Activated B cell treated with CpG ODN at 0.5 μM for 24 hours (primary cell): ENCODE data around the gene GPAT3. TPM values are rescaled to one million over a fixed set of nuclear protein-coding genes. Genes with fewer than 3 reads are reported as not detected.

Experiments used
- ATAC-seq: fragments of 200-7000 bp; cut with Tn5 transposase; one replicate; pipeline ENCODE4 v1.10.0; 2021; ENCODE audit warnings: low read depth, mild to moderate bottlenecking, moderate library complexity
- CTCF ChIA-PET: fragments of 350-600 bp; sonication (Branson Sonifier 250); formaldehyde crosslinking; loops from one replicate; lab custom pipeline; 2021; ENCODE audit warnings: antibody characterized with exemption; lab: Charles Lee
- POLR2A ChIA-PET: fragments of 350-600 bp; sonication (Branson Sonifier 250); formaldehyde crosslinking; loops from one replicate; lab custom pipeline; 2021; ENCODE audit warnings: antibody characterized with exemption; lab: Charles Lee
- DNase-seq: peaks from one replicate; pipeline ENCODE4 v3.0.0; 2022
- H3K27ac Mint-ChIP-seq: one replicate; pipeline ENCODE4 v1.8.0; 2020; ENCODE audit warnings: mixed read lengths
- H3K27me3 Mint-ChIP-seq: one replicate; pipeline ENCODE4 v1.8.0; 2021; ENCODE audit warnings: mixed read lengths
- H3K36me3 Mint-ChIP-seq: one replicate; pipeline ENCODE4 v1.8.0; 2021; ENCODE audit warnings: low read depth, mixed read lengths
- H3K4me1 Mint-ChIP-seq: one replicate; pipeline ENCODE4 v1.8.0; 2021; ENCODE audit warnings: mixed read lengths
- H3K4me3 Mint-ChIP-seq: one replicate; pipeline ENCODE4 v1.8.0; 2020; ENCODE audit warnings: mild to moderate bottlenecking, mixed read lengths
- H3K9me3 Mint-ChIP-seq: one replicate; pipeline ENCODE4 v1.8.0; 2020; ENCODE audit warnings: mixed read lengths
- intact Hi-C: fragments of 100-400 bp; cut with micrococcal nuclease; formaldehyde crosslinking; loops from one replicate; pipeline ENCODE4 v1.15.1; 2024
- total RNA-seq: library from RNA; stranded (reverse); gene quantifications from 2 replicates; pipeline ENCODE4 v1.2.3, GENCODE V29; 2022
- TF ChIP-seq, protein P1 (sequence below): fragments of 200-600 bp; IDR thresholded peaks from one replicate; pipeline ENCODE4 v1.8.0; 2022; ENCODE audit warnings: antibody characterized with exemption, mild to moderate bottlenecking

Gene GPAT3
- total RNA-seq, 1 donor from 2014 or later, result 0.91 TPM

DNA sequence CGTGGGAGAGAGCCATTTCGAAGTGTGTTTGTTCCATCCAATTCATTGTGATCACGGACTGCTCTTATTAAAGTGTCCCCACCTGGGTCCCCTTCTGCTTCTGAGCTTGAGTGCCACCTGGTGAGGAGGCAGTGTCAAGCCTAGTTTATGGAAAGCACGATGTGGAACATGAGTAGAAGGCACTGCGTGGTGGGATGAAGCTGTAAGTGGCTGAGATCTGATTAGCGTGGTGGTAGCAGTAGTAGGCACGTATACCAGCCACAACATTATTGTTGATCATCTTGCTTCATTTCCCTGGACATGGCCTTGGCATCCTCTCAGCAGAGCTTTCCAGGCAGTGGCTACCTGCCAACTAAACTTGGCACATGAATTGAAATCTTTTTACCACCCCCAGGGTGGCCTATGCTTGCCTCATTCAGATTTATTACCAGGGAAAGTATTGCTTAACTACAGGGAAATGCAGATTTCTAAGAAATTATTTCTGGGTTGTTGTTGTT, 46.4 kb downstream of the GPAT3 start:
- Mint-ChIP-seq H3K27ac (peak overlapping the region; percentile 83), H3K4me1 (peaks cover 21% of the 10 kb centered on the region), H3K36me3 (no peaks in the 10 kb centered on the region), H3K4me3 (peak overlapping the region; percentile 75), H3K27me3 (no peaks in the 10 kb centered on the region), H3K9me3 (no peaks in the 10 kb centered on the region)
- intact Hi-C loops, result loop anchor here (1.0 kb wide), 8 partner anchors 12 to 298 kb away; partner anchors contain the start of genes ABRAXAS1, COQ2, GPAT3 and HELQ
- POLR2A ChIA-PET, result interaction anchor here (0.6 to 2.3 kb wide), 15 partner anchors 9 to 1153 kb away, joined by 3 to 22 read pairs (median 3); partner anchors contain the start of genes COPS4, COQ2, GPAT3 and HELQ
- DNase-seq (peak; percentile 26), ATAC-seq (peak; percentile 65)
- TF ChIP-seq, protein P1, sequence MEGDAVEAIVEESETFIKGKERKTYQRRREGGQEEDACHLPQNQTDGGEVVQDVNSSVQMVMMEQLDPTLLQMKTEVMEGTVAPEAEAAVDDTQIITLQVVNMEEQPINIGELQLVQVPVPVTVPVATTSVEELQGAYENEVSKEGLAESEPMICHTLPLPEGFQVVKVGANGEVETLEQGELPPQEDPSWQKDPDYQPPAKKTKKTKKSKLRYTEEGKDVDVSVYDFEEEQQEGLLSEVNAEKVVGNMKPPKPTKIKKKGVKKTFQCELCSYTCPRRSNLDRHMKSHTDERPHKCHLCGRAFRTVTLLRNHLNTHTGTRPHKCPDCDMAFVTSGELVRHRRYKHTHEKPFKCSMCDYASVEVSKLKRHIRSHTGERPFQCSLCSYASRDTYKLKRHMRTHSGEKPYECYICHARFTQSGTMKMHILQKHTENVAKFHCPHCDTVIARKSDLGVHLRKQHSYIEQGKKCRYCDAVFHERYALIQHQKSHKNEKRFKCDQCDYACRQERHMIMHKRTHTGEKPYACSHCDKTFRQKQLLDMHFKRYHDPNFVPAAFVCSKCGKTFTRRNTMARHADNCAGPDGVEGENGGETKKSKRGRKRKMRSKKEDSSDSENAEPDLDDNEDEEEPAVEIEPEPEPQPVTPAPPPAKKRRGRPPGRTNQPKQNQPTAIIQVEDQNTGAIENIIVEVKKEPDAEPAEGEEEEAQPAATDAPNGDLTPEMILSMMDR, result no peak
- CTCF ChIA-PET, result interaction anchor here (0.6 to 2.0 kb wide), 16 partner anchors 11 to 1151 kb away, joined by 3 to 9 read pairs (median 3); partner anchors contain the start of gene GPAT3

DNA sequence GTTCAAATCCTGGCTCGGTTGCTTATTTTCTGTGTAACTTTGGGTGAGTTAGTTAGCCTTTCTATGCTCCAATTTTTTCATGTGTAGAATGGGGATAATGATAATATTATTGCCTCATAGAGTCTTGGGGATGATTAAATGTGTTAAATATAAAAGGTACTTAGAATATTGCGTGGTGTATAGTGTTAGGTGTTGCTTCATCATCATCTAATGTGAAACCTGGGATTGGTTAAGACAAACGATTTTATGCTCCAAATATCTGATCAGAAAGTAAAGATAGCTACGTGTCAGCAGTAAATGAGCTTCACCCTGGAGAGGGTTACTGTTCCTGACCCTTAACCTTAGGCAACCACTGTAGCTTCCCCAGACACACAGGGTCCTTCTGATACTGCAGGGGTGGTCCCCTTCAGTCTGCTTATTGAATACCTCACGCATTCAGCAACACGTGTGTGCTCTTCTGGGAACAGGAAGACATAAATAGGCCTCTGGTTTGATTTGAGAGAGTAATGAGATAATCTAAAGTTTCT, 50.1 kb downstream of the GPAT3 start:
- CTCF ChIA-PET, result no interaction called here

DNA sequence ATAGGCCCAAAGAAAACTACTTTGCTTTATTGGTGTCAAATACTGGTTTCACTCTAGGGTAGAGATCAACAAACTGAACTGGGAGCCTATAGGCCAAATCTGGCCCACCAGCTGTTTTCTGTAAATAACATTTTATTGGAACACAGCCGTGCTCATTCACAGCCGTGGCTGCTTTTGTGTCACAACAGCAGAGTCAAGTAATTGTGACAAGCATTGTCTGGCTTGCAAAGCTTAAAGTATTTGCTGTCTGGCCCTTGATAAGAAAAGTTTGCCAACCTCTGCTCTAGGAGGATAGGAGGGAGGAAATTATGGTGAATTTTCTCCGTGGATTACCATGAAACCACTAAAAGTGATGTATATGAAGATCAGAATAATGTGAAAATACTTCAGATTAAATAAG, 53.4 kb downstream of the GPAT3 start:
- Mint-ChIP-seq H3K27me3 (no peaks in the 10 kb centered on the region), H3K4me3 (no peak overlapping the region), H3K9me3 (no peaks in the 10 kb centered on the region), H3K36me3 (no peaks in the 10 kb centered on the region), H3K27ac (no peak overlapping the region), H3K4me1 (no peaks in the 10 kb centered on the region)
- ChIA-PET POLR2A (no interaction called here), CTCF (no interaction called here)
- TF ChIP-seq, protein P1, result no peak
- intact Hi-C loops, result no loop called here
- DNase-seq (no peak), ATAC-seq (no peak)

More for the DNA sequence above, 50.1 kb downstream of the GPAT3 start:
- ATAC-seq (no peak), DNase-seq (no peak)
- H3K36me3 Mint-ChIP-seq, result no peaks in the 10 kb centered on the region
- intact Hi-C loops, result no loop called here
- peaks cover 20% of the 10 kb centered on the region for H3K4me1 Mint-ChIP-seq
- TF ChIP-seq, protein P1, result no peak
- H3K4me3 Mint-ChIP-seq, result no peak overlapping the region
- H3K27ac Mint-ChIP-seq, result no peak overlapping the region
- H3K27me3 Mint-ChIP-seq, result no peaks in the 10 kb centered on the region
- no peaks in the 10 kb centered on the region for H3K9me3 Mint-ChIP-seq
- POLR2A ChIA-PET, result no interaction called here

DNA sequence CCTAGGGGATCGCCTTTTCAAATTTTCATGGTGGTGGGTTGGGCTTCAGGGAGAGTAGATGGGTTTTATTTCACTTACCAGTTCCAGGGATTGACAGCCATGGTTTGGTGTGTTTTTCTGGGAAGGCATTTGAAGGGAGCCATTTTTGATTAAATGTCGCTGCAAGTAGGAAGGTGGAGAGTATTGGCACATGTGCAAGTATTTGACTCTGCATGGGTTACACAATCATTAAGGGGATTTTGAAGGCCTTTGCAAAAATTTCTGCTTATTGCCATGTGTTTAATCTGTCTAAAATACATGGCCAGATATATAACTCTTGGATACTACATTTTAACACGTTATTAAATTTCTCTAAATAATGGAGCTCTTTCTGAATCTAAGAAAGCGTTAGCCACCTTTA, 55.1 kb downstream of the GPAT3 start:
- TF ChIP-seq, protein P1, result no peak
- Mint-ChIP-seq H3K4me3 (no peak overlapping the region), H3K27ac (no peak overlapping the region), H3K27me3 (no peaks in the 10 kb centered on the region), H3K36me3 (no peaks in the 10 kb centered on the region), H3K4me1 (no peaks in the 10 kb centered on the region), H3K9me3 (no peaks in the 10 kb centered on the region)
- POLR2A ChIA-PET, result interaction anchor here (0.6 kb wide), 1 partner anchor 9 kb away, joined by 3 read pairs; no protein-coding TSS in a partner anchor
- CTCF ChIA-PET, result no interaction called here
- intact Hi-C loops, result no loop called here
- ATAC-seq, result no peak
- no peak for DNase-seq

DNA sequence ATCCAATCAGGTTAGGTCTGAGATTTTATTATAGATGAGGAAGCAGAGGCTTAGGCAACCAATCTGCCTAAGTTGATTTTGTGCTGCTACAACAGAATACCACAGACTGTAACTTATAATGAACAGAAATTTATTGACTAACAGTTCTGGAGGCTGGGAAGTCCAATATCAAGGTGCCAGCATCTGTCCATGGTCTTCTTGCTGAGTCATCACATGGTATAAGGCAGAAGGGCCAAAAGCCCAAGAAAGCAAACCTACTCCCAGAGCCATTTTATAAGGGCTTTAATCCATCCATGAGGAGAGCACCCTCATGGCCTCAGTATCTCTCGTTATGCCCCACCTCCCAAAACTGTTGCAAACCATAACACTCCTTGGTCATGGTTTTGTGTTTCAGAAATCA, 55.8 kb downstream of the GPAT3 start:
- H3K36me3 Mint-ChIP-seq, result no peaks in the 10 kb centered on the region
- no peak overlapping the region for H3K4me3 Mint-ChIP-seq
- POLR2A ChIA-PET, result no interaction called here
- H3K9me3 Mint-ChIP-seq, result no peaks in the 10 kb centered on the region
- no peaks in the 10 kb centered on the region for H3K4me1 Mint-ChIP-seq
- no peak for DNase-seq
- ATAC-seq, result no peak
- intact Hi-C loops, result no loop called here
- H3K27me3 Mint-ChIP-seq, result no peaks in the 10 kb centered on the region
- TF ChIP-seq, protein P1, result no peak
- CTCF ChIA-PET, result no interaction called here
- H3K27ac Mint-ChIP-seq, result no peak overlapping the region
